SK-N-MC (cell line): Measurements from ENCODE around the gene CBFA2T2.

Source experiments
- DNase-seq: peaks from one replicate; pipeline ENCODE4 v3.0.0-alpha.2; 2011; ENCODE audit warnings: low read depth, low spot score
- H3K27ac ChIP-seq: fragments of 200-600 bp; sonication (generic); 2 replicates; pipeline ENCODE4 v1.5.1; 2016; ENCODE audit warnings: mixed run types
- H3K36me3 ChIP-seq: fragments of 200-600 bp; sonication (generic); 2 replicates; pipeline ENCODE4 v1.6.1; 2017; ENCODE audit warnings: antibody characterized with exemption, low read length, mixed read lengths; ENCODE audit not compliant: insufficient read depth
- H3K4me3 ChIP-seq: fragments of 200-600 bp; sonication (generic); 2 replicates; pipeline ENCODE4 v1.5.1; 2016
- H3K9ac ChIP-seq: fragments of 200-600 bp; sonication (generic); 2 replicates; pipeline ENCODE4 v1.8.0; 2017; ENCODE audit warnings: mixed run types, mixed read lengths; ENCODE audit not compliant: insufficient read length
- H3K9me3 ChIP-seq: fragments of 200-600 bp; sonication (generic); 2 replicates; pipeline ENCODE4 v1.6.1; 2017; ENCODE audit warnings: low read depth, mild to moderate bottlenecking, antibody characterized with exemption, low read length, moderate library complexity, mixed read lengths
- EZH2 ChIP-seq: fragments of 200-600 bp; sonication (generic); IDR thresholded peaks from one replicate; pipeline ENCODE4 v1.6.1; 2017; ENCODE audit warnings: antibody characterized with exemption
- FOXP2 ChIP-seq: optimal IDR thresholded peaks from 2 replicates; pipeline ENCODE3; 2011; ENCODE audit warnings: mild to moderate bottlenecking, moderate library complexity; ENCODE audit not compliant: insufficient read depth; ENCODE audit errors: extremely low read length, control extremely low read depth
- POLR2AphosphoS5 ChIP-seq: IDR thresholded peaks from 2 replicates; pipeline ENCODE4 v1.6.1; 2012; ENCODE audit warnings: mild to moderate bottlenecking, low read depth, low read length, borderline replicate concordance

CBFA2T2 gene

GRCh38 chr20:33609504-33609903, 119.6 kb downstream of the CBFA2T2 start:
- DNase-seq, result no peak
- H3K9me3 ChIP-seq, result no peaks in the 10 kb centered on the region
- TF ChIP-seq EZH2, result no peak
- no peak for TF ChIP-seq POLR2AphosphoS5
- no peak for TF ChIP-seq FOXP2
- H3K36me3 ChIP-seq, result peaks cover 35% of the 10 kb centered on the region
- no peak overlapping the region for H3K4me3 ChIP-seq
- H3K9ac ChIP-seq, result no peak overlapping the region
- no peak overlapping the region for H3K27ac ChIP-seq

DNA sequence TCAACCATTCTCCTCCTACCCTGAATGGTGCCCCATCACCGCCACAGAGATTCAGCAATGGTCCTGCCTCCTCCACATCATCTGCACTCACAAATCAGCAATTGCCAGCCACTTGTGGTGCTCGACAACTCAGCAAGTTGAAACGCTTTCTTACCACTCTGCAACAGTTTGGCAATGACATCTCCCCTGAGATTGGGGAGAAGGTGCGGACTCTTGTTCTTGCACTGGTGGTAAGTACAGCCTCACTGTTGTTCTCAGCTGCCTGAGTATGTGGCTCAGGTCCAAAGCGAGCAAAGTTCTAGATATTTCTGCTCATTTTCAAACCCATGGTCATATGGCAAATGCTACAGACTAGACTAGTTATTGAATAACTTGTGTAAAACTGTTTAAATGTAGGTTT, 121.2 kb downstream of the CBFA2T2 start:
- H3K36me3 ChIP-seq, result peaks cover 41% of the 10 kb centered on the region
- H3K27ac ChIP-seq, result no peak overlapping the region
- DNase-seq, result no peak
- TF ChIP-seq FOXP2 (no peak), EZH2 (no peak), POLR2AphosphoS5 (no peak)
- H3K9ac ChIP-seq, result no peak overlapping the region
- no peaks in the 10 kb centered on the region for H3K9me3 ChIP-seq
- H3K4me3 ChIP-seq, result no peak overlapping the region

GRCh38 chr20:33612001-33612400, 122.1 kb downstream of the CBFA2T2 start:
- Histone ChIP-seq H3K36me3 (peaks cover 41% of the 10 kb centered on the region), H3K9ac (no peak overlapping the region), H3K4me3 (no peak overlapping the region), H3K9me3 (no peaks in the 10 kb centered on the region), H3K27ac (no peak overlapping the region)
- DNase-seq, result no peak
- TF ChIP-seq EZH2 (no peak), POLR2AphosphoS5 (no peak), FOXP2 (no peak)

DNA sequence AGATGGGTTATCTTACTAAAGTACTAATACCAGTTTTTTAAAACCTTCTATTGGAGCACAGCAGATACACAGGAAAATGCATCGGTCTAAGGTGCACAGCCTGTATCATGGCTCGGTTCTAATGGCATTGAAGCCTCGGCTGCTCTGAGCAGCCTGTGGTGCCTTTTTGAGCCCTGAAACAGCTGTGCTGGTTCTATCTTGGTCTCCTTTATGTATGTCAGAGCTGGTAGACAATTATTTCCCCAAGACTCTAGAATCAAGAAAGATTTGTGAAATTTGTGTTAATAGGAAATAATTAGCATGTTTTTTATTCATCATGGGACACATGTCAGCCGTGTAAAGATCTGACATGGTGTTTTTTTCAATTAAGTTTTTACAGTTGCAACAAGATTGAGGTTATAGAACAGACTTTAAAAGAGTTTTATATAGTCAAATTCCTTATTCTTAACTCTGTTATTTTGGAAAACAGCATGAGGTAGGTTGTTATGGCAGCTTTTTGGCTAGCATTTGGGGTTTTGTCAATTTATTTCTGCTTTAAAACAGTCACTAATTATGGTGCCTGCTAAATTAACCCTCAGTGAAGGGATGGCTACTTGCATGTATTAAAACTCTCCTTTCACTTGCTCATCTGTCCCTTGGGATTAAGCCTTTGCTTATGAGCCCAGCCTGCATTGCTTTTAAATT, 132.0 kb downstream of the CBFA2T2 start:
- no peak overlapping the region for H3K9ac ChIP-seq
- TF ChIP-seq POLR2AphosphoS5 (no peak), EZH2 (no peak), FOXP2 (no peak)
- no peaks in the 10 kb centered on the region for H3K9me3 ChIP-seq
- no peak overlapping the region; the same call in 1 of the 2 replicates for H3K27ac ChIP-seq
- H3K36me3 ChIP-seq, result peaks cover 16% of the 10 kb centered on the region; the same call in 1 of the 2 replicates
- H3K4me3 ChIP-seq, result no peak overlapping the region
- no peak for DNase-seq

- no peak overlapping the region; the same call in 1 of the 2 replicates for H3K27ac ChIP-seq
- peaks cover 26% of the 10 kb centered on the region for H3K36me3 ChIP-seq
- no peak for DNase-seq
Observed at GRCh38 chr20:33622705-33623365, 132.9 kb downstream of the CBFA2T2 start.

DNA sequence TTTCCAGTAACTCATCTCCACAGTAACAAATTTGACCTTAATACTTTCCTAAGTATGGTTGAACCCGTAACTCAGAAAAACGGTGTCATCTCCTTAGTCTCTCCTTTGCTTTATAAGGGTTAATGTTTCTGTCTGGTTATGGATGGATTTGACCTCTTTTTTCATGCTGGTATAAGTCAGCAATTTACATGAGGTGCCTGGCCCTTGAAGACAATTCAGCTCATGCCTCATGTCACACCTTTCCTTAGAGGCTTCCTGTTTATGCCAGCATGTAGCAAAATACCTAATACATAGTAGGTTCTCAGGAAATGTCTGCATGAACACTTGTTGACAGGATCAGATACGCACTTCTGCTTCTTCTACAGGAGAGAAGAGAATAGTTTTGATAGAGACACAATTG, 134.5 kb downstream of the CBFA2T2 start:
- no peak overlapping the region for H3K9ac ChIP-seq
- TF ChIP-seq EZH2 (no peak), POLR2AphosphoS5 (no peak), FOXP2 (no peak)
- no peak for DNase-seq
- no peaks in the 10 kb centered on the region for H3K9me3 ChIP-seq
- peaks cover 41% of the 10 kb centered on the region for H3K36me3 ChIP-seq
- no peak overlapping the region for H3K27ac ChIP-seq
- H3K4me3 ChIP-seq, result no peak overlapping the region

More at GRCh38 chr20:33622705-33623365, 132.9 kb downstream of the CBFA2T2 start:
- Histone ChIP-seq H3K9me3 (no peaks in the 10 kb centered on the region), H3K4me3 (no peak overlapping the region), H3K9ac (no peak overlapping the region)
- no peak for TF ChIP-seq FOXP2
- TF ChIP-seq EZH2, result no peak
- TF ChIP-seq POLR2AphosphoS5, result no peak

GRCh38 chr20:33626190-33626589, 136.3 kb downstream of the CBFA2T2 start:
- Histone ChIP-seq H3K27ac (no peak overlapping the region), H3K9ac (no peak overlapping the region), H3K9me3 (no peaks in the 10 kb centered on the region), H3K4me3 (no peak overlapping the region), H3K36me3 (peaks cover 48% of the 10 kb centered on the region)
- TF ChIP-seq POLR2AphosphoS5 (no peak), EZH2 (no peak), FOXP2 (no peak)
- no peak for DNase-seq

GRCh38 chr20:33627577-33628216, 137.8 kb downstream of the CBFA2T2 start:
- Histone ChIP-seq H3K9ac (no peak overlapping the region), H3K9me3 (no peaks in the 10 kb centered on the region), H3K4me3 (no peak overlapping the region), H3K27ac (no peak overlapping the region), H3K36me3 (peaks cover 45% of the 10 kb centered on the region)
- TF ChIP-seq POLR2AphosphoS5 (no peak), FOXP2 (no peak), EZH2 (no peak)
- no peak for DNase-seq
